Activated CD4-positive, CD25-positive, alpha-beta regulatory T cell treated with anti-CD3 and anti-CD28 coated beads, Interleukin-2, amount 50 U/mL, for 24 hours (primary cell): Measurements from ENCODE around the gene DHRS9.
A peak's percentile ranks its signal among the peaks of the same experiment; 100 is the strongest.

Source experiments
- ATAC-seq, 2 donors: fragments of 150-1000 bp; cut with Tn5 transposase; one replicate each; pipeline ENCODE4 v1.10.0; 2021; ENCODE audit warnings: mild to moderate bottlenecking in 1 of 2, moderate library complexity in 1 of 2

DHRS9 gene

DNA sequence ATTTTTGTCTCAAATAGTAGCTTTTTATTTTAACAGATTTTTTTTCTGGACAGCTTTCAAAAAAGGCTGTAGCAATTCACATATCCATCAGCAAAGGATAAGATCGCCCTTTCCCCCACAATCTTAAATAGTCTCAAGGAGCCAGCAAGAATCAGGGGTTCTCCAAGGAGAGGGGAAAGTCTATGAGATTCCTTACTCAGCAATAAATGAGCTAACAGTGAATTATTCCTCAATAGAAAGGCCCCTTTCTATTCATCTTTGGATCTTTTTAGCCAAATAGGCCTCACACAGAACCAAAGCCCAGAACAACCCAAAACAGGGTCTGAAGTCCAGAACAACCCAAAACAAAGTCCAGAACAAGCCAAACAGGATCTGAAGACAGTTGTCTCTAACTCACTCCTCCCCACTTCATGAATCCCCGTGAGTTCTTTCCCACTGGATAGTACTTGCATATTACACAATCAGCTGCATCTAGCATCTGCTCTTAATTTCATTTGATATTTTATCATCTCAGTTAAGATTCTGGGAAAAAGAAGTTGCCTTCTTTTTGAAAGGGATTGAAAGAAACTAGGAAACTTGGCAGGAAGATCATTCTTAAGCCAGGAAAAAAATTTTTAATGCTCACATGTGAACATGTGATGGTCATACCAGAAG lies 3.4 kb upstream of the DHRS9 start:
- no peak for ATAC-seq

DNA sequence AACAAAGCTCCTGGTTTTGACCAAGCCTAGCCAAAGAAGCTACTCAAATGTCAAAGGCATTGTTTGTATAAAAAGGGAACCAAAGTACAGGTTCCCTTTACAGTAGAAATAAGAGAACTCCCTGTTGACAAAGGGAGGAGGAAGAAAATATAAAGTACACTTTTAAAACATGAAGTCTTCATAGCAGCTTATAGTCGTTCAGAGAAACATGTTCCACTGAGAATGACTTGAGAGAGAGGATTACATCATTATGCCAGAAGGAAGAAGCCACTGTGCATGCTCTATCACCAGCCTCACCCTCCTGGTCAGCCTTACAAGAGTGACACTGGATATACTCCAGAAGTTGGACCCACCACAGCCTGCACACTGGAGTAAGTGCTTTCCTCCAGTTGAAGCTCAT lies 2.5 kb upstream of the DHRS9 start:
- no peak for ATAC-seq

DNA sequence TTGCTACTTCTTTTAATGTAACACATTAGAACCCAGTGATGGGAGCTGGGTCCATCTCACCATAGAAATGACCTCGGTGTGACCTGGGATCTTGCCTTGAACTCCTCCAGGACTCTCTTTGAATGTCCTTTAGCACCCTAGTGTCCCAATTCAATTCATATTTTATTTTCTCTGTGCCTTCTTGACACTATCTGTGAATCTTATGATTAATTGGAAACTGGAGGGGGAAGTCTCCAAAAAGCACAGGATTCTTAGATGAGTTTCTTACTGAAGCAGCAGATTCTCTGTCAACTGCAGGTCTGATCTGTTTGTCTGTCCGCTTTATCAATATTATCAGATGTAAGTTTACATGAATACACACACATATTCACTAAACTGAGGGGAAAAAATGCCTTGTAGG lies 470 bp downstream of the DHRS9 start:
- no peak for ATAC-seq

DNA sequence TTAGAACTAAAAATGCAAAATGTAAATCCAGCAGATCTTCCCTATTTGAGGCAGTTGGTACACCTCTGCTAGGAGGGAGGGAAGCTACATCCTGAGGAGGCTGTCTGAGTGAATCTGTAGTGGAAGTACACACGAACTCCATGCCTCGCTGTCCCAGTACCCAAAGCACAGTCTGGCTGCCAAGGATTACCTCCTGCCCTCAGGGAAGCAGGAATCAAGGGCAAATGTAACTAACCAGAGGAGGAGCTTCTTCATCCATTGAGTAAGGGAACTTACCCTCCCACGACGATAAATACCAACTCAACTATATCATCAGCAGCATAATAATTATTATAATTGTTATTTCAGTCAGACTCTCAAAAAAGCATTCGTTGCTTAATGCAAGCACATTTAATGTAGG lies 2.1 kb downstream of the DHRS9 start:
- no peak for ATAC-seq

DNA sequence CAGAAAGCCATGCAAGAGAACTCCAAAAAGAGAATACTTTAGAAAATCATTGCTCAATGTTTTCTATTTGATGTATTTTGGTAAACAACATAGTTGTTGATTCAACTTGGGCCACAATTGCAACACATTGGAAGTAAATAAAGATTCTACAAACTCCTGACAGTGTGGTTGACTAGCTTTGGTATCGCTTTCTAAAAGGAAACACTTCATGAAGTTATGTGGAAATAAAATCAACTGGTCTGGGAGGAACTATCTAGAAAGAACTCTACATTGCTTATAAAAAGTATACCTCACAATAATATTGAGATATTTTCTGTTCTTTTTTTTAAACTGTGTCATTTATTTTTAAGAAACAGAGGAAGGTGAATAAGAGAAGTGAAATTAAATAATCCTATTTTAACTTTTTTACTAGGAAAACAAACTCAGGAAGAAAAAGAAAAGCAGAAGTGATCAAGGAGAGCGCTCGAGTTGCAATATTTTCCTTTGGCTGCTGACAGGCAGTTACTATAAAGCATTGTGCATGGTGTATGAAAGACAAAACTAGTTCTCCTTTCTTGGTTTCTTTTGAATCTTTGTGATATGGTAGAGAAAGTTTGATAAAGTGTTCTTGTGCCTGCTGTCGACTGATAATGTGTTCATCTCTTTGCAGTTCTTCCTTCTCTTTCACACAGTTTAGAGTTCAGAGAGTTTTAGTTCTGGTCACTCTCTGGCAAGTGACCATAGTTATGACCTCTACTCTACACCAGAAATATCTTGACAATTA lies 3.0 kb downstream of the DHRS9 start:
- no peak for ATAC-seq

DNA sequence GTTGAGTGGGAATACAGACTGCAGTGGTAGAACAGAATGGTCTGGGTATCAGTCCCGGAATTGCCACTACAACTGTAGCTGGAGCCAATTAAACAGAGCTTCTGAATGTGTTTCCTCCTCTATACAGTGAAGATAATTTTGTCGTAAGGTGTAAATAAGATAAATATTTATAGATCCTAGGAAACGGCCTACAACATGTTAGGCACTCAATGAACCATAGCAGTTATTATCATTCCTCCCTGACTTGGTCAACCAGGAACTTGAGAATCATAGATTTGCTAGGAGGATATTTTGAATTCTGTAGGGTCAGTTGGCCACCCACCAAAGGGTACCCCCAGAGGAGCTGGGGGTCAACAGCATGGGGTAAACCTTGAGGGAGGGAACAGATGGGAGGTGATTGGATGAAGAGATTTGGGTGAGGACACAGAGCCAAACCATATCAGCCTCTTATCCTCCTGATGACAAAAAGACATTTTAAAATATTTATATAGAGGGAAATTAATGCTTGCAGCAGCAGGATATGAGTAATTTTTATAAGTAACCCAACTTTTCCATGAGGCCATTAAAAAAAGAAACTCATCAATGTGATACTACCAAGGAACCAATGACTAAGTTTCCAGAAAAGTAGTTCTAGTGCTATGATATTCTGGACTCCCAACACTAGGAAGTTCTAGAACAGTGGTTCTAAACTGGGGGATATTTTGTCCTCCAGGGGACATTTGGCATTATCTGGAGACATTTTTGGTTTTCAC lies 4.0 kb downstream of the DHRS9 start:
- peak in 1 of 2 donors; percentile 12 for ATAC-seq

DNA sequence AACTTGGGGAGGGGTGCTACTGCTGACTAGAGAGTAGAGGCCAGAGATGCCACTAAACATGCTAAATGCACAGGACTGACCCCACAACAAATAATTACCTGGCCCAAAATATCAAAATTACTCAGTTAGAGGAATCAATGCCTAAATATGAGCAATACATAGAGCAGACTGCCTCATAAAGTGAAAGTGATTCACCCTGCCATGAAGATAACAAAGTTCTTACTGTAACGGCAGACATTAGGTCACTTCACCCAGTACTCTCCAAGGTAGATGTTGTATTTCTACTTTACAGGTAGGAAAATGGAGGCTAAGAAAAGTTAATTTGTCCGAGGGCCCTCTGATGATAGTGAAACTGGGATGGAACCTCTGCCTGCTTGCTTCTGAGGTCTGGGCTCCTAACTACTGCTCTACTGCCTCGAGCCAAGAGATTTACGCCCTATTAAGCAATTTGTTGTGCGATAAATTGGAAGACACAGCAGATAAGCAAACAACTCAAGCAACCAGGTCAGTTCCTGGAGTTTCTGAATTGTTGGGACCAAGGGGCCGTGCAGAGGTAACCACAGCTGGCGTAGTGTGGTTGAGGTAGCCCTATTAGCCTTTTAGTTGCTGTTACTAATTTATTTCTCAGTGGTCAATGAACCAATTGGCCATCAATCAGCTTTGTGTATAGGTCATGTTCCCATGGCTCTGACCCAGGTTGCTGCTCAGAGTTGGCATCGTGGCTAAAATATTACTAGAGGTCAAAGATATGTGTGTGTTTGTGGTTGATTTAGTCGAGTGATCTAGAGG lies 4.8 kb downstream of the DHRS9 start:
- ATAC-seq: peak; percentile 42 to 74

DNA sequence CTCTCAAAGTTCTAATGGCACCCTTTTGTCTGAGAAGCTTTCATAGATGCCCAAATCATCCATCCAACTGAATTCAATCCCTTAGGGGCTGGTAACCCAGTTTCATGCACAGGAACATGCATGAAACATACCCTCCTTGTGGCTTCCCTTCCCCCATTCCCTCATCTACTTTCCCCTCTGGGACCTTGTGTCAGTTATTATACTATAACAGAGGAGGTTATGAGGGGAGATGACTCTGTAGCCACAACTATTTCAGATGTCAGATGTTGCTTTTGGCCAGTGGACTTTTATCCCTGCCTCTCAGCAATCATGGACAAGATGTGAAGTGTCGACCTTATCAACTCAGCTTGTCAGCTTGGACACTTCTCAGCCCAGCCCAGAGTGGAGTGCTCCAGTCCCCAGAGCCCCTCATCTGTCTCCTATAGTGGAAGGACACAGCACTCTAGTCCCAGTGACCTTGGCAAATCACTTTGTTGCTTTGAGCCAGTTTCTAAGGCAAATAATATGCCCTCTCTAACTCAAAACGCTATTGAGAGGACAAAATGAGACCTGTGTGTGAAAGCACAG lies 8.4 kb downstream of the DHRS9 start:
- no peak for ATAC-seq

DNA sequence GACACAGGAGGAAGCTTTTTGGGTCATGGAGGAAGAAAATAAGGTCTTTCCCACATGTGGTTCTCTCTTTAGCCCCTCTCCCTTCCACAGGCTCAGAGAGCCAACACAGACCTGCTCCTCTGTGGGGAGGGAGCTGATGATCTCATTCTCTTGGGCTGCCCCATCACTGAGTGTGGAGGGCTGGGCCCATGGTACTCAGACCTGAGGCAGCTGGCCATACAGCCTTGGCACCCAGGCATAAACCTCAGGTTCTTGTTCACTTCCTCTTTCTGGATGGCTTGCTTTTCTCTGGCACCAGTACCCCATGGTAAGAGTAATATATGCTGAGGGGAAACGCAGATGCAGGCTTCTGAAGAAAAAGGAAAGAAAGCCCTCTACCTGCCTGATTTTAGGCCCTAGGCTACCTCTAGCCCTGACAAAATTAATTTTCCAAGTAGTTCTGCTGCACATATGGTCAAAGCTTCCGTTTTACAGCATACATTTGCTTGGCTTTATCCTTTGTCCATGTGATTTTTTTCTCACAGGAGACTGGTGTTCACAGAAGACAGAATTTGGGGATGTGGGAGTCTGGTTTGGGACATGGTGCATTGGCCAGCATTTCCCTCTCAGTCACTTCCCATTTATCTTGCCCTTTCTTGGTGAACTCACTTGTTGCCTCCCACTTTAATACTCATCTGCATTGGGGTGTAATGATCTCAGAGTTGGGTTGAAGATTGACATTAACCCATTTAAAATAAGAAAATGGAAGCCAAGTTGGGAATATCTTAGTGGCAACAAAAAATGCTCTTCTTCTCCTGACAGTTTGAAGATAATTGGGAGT lies 11.1 kb downstream of the DHRS9 start:
- no peak for ATAC-seq

DNA sequence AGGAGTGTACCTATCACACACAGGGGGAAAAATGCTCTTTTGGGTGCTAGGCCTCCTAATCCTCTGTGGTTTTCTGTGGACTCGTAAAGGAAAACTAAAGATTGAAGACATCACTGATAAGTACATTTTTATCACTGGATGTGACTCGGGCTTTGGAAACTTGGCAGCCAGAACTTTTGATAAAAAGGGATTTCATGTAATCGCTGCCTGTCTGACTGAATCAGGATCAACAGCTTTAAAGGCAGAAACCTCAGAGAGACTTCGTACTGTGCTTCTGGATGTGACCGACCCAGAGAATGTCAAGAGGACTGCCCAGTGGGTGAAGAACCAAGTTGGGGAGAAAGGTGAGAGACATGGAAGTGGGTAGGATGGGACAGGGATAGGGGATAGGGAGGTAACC lies 12.2 kb downstream of the DHRS9 start:
- ATAC-seq: no peak

DNA sequence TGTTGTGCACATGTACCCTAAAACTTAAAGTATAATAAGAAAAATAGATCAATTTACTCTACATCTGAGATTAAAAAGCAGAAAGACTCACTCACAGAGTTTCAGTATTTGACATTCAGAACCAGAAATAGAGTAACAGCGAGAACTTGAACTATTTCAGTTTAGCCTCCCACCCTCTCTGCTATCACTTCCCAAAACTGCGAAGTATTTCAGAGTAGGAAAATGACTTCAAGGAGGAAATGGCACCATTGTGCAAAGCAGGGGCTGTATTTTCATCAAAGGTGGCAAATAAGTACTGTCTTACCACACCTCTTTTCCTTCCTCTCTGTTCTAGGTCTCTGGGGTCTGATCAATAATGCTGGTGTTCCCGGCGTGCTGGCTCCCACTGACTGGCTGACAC lies 13.6 kb downstream of the DHRS9 start:
- ATAC-seq: no peak

DNA sequence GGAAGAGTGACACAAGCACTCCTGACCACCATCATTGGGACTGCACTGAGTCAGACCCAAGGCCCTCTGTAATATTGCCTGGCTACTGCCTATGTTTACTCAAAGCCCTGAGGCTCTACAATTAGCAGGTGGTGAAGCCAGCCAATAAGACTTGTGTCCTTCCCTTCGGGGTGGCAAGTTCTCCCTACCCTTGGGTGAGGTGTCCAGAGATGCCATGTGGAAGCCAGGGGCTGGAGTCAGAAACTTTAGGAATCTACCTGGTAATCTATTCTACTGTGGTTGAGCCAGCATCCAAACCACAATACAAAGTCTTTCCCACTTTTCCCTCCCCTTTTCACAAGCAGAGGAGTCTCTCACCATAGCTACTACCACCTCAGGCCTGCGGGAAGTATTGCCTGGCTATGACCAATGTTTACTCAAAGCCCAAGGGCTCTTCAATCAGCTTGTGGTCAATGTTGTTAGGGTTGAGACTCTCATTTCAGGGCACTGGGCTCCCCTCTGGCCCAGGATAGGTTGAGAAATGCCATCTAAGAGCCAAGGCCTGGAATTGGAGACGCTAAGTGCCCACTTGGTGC lies 17.6 kb downstream of the DHRS9 start:
- ATAC-seq: no peak

DNA sequence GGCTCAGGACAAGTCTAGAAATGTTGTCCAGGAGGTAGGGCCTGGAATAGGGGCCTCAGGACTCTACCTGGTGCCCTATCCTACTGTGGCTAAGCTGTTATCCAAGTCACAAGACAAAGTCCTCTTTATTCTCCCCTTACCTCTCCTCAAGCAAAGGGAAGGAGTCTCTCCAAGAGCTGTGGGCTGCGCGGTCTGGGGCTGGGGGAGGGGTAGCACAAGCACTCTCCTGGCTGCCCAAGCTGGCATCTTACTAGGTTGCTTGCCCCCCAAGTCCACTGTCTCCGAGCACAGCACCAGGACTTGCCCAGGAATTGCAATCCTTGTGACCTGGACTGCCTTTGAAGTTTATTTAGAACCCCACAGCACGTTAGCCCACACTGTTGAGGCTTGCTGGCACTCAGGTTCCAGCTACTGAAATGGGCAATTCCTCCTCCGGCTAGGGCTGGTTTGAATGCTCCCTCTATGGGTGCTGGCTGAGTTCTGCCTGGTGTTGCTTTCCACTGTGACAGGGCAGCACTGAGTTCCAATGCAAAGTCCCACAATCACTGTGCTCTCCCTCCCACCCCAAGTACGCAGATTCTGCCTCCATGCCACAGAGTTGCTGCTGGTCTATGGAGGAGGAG lies 18.5 kb downstream of the DHRS9 start:
- no peak for ATAC-seq

DNA sequence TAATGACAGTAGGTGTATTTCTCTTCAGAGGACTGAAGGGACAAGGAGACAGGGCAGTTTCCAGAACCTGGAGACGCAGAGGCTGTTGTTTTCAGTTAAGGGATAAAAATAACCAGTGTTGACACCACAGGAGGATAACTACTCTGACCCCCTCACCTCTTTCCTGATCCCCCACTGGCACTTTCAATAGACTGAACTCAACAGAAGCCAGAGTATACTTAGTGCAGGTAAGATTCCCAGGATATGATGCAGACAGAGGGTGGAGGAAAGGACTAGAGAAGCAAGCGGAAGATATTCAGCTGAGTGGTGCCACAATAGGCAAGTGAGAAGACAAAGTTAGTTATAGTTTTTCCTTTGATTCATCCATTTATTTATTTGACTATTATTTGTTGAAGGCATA lies 19.8 kb downstream of the DHRS9 start:
- no peak for ATAC-seq

DNA sequence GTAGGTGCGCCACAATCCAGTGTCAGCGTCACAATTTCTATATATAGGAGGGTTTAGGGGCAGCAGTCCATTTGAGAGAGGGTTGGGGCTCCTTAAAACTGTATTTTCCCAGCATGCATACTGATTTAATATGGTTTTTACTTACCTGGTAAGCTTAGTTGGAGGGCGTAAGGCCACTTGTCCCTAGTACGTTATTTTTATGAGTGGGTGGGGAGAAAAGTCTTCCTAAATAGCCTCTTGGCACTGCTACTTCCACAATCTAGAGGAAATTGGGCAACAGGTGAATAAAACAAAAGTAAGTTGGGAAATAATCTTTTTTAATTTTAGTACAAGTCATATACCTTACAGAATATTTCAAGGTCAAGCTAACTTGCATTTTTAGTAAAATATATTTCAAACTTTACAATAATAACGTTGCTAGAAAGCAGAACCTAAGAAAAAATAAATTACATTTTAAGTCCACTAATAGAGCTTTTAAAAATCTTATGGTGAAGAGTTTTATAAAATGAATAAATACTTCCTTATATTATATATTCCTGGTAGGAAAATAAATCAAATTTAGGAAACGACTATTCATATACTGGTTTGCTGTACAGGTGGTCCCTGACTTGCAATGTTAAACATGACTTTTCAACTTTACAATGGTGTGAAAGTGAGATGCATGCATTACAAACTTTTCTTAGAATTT lies 20.9 kb downstream of the DHRS9 start:
- no peak for ATAC-seq

DNA sequence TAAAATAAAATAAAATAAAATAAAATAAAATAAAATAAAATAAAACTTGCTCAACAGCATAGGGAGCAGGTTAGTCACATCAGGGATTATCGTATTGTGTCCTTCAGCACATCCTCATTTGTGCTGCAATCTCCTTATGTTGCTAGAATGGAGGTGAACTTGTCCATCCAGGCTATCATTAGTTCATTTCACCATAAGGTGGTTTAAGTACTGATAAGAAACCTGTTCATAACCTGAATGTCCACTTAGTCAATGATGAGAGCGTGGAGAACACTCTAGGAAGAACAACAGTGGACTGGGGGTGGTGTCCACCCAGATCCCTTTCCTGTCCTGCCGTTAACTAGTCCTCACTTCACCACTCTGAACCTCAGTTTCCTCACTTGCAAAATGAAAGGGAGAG lies 21.9 kb downstream of the DHRS9 start:
- no peak for ATAC-seq

DNA sequence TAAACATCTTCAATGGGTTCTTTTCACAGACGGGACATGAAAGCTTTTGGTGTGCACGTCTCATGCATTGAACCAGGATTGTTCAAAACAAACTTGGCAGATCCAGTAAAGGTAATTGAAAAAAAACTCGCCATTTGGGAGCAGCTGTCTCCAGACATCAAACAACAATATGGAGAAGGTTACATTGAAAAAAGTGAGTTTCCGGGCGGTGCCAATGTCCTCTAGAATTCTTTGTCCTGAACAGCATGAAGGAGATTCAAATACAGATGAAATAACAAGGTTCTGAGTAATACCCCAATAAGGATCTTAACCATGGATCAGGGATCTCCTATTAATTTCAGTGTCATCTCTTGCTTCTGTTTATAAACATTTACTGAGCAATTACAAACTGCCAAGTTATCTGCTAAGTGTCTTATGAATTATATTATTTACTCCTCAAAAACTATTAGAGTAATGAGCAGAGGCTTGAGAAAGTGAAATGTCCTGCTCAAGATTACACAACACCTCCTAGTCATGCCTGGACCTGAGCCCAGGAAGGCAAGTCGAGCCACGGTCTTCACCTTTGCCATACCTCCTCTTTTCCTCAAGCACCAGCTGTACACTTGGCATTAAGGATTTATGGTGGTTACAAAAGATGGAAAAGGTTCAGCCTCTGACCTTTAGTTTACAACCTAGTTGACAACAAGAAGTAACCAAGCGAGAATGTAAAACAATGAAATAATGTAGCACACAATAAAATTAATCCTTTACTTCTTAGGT lies 22.6 kb downstream of the DHRS9 start:
- ATAC-seq: no peak

DNA sequence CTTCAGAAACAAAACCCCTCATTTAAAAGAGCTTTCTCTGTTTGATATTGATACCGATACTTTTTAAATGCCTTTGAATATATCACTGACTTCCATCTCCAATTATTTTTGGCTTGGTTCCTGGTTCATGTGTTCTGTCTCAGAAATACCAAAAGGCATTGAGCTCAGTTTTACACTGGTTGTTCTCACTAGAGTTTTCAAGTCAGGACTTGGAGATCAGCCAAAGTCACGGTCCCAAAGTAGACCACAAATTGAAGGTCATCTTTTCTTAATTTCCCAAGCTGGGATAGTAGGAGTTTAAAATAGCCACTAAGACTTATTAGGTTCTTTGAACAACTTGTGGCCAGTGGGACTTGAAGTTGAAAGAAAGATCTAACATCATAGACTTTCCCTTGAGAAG lies 24.2 kb downstream of the DHRS9 start:
- no peak for ATAC-seq

DNA sequence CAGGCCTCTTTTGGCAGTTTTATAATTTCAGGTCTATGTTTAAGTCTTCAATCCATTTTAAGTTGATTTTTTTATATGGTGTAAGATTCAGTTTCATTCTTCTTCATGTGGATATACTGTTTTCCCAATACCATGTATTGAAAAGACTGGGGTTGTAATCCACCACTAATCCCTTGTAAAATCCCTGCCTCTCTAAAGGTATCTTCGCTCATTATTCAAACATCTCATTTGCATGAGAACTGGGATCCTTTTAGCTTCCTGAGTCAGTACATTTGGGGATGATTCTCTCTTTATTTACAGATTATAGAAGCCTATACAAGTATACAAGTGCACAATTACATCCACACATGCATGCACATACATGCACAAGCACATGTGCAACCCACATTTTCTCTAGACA lies 25.3 kb downstream of the DHRS9 start:
- ATAC-seq: no peak
